GM23338 (cell line): ENCODE data around the gene TRIM14. TPM values are rescaled to one million over a fixed set of nuclear protein-coding genes. Genes with fewer than 3 reads are reported as not detected.

Experiments used
- ATAC-seq: fragments of 200-7000 bp; cut with Tn5 transposase; 3 replicates; pipeline ENCODE4 v1.9.1; 2020
- DNase-seq: peaks from one replicate; pipeline ENCODE4 v3.0.0-alpha.2; 2015; ENCODE audit warnings: low spot score
- H2AFZ ChIP-seq: fragments of 200-600 bp; sonication (generic); 2 replicates; pipeline ENCODE4 v1.8.0; 2016; ENCODE audit warnings: antibody characterized with exemption, mild to moderate bottlenecking, moderate library complexity
- H3F3A ChIP-seq: fragments of 200-600 bp; sonication (generic); replicated peaks from 2 replicates; pipeline ENCODE4 v1.8.0; 2017; ENCODE audit warnings: antibody characterized with exemption, mixed run types, low read depth
- H3K27ac ChIP-seq: fragments of 200-600 bp; sonication (generic); 2 replicates; pipeline ENCODE4 v1.6.1; 2016; ENCODE audit warnings: low read depth
- H3K27me3 ChIP-seq: fragments of 200-600 bp; sonication (generic); 2 replicates; pipeline ENCODE4 v1.8.0; 2016; ENCODE audit warnings: mild to moderate bottlenecking, mixed run types, moderate library complexity; ENCODE audit not compliant: insufficient read depth
- H3K36me3 ChIP-seq: fragments of 200-600 bp; sonication (generic); 2 replicates; pipeline ENCODE4 v1.8.0; 2016; ENCODE audit warnings: mild to moderate bottlenecking; ENCODE audit not compliant: insufficient read depth
- H3K4me1 ChIP-seq: fragments of 200-600 bp; sonication (generic); 2 replicates; pipeline ENCODE4 v1.8.0; 2016; ENCODE audit warnings: mild to moderate bottlenecking, moderate library complexity; ENCODE audit not compliant: insufficient read depth
- H3K4me2 ChIP-seq: fragments of 200-600 bp; sonication (generic); 2 replicates; pipeline ENCODE4 v1.7.1; 2017; ENCODE audit warnings: mixed run types
- H3K4me3 ChIP-seq: fragments of 200-600 bp; sonication (generic); 2 replicates; pipeline ENCODE4 v1.6.1; 2016; ENCODE audit warnings: mixed run types
- H3K79me2 ChIP-seq: fragments of 200-600 bp; sonication (generic); replicated peaks from 2 replicates; pipeline ENCODE4 v1.8.0; 2017; ENCODE audit warnings: mild to moderate bottlenecking; ENCODE audit not compliant: insufficient read depth
- H3K9me2 ChIP-seq: fragments of 200-600 bp; sonication (generic); 2 replicates; pipeline ENCODE4 v1.8.0; 2017; ENCODE audit not compliant: insufficient read depth
- H4K20me1 ChIP-seq: fragments of 200-600 bp; sonication (generic); replicated peaks from 2 replicates; pipeline ENCODE4 v1.8.0; 2017; ENCODE audit warnings: mild to moderate bottlenecking; ENCODE audit not compliant: insufficient read depth
- H3K27ac Mint-ChIP-seq: 2 replicates; pipeline ENCODE4 v1.8.0; 2020; ENCODE audit warnings: inconsistent platforms, mild to moderate bottlenecking, moderate library complexity, mixed read lengths
- H3K27me3 Mint-ChIP-seq: 3 replicates; pipeline ENCODE4 v1.8.0; 2022; ENCODE audit warnings: low read depth, mild to moderate bottlenecking, moderate library complexity, mixed read lengths, inconsistent platforms; ENCODE audit not compliant: insufficient read depth, poor library complexity
- H3K36me3 Mint-ChIP-seq: 3 replicates; pipeline ENCODE4 v1.8.0; 2021; ENCODE audit warnings: low read depth, mild to moderate bottlenecking, inconsistent platforms, moderate library complexity, mixed read lengths
- H3K4me1 Mint-ChIP-seq: 3 replicates; pipeline ENCODE4 v1.8.0; 2020; ENCODE audit warnings: mild to moderate bottlenecking, inconsistent platforms, mixed read lengths
- H3K4me3 Mint-ChIP-seq: 3 replicates; pipeline ENCODE4 v1.8.0; 2021; ENCODE audit warnings: moderate library complexity, mild to moderate bottlenecking, inconsistent platforms, mixed read lengths
- H3K9me3 Mint-ChIP-seq: 3 replicates; pipeline ENCODE4 v1.8.0; 2020; ENCODE audit warnings: moderate library complexity, mild to moderate bottlenecking, inconsistent platforms, mixed read lengths
- CTCF ChIP-seq, 2 experiments: fragments of 200-600 bp in 1 of 2; sonication (generic) in 1 of 2; conservative IDR thresholded peaks; 2 replicates each; pipeline versions ENCODE4 v1.5.1 to v1.6.1; 2016 to 2017; ENCODE audit warnings: antibody characterized with exemption in 2 of 2, low read depth in 2 of 2, mild to moderate bottlenecking in 2 of 2, moderate library complexity in 1 of 2
- ETS1 ChIP-seq: IDR thresholded peaks from 2 replicates; pipeline ENCODE4 v1.6.1; 2016; ENCODE audit warnings: antibody characterized with exemption
- EZH2 ChIP-seq: fragments of 200-600 bp; sonication (generic); IDR thresholded peaks from one replicate; pipeline ENCODE4 v1.8.0; 2017; ENCODE audit warnings: antibody characterized with exemption, mild to moderate bottlenecking, low read depth; ENCODE audit not compliant: unreplicated experiment
- JUNB ChIP-seq: IDR thresholded peaks from one replicate; pipeline ENCODE4 v1.6.1; 2016; ENCODE audit warnings: antibody characterized with exemption; ENCODE audit not compliant: unreplicated experiment
- POLR2AphosphoS5 ChIP-seq: IDR thresholded peaks from 2 replicates; pipeline ENCODE4 v1.6.1; 2016; ENCODE audit warnings: antibody characterized with exemption, low read depth
- REST ChIP-seq: IDR thresholded peaks from one replicate; pipeline ENCODE4 v1.6.1; 2018; ENCODE audit warnings: antibody characterized with exemption; ENCODE audit not compliant: unreplicated experiment
- STAT1 ChIP-seq: IDR thresholded peaks from one replicate; pipeline ENCODE4 v1.6.1; 2016; ENCODE audit warnings: antibody characterized with exemption; ENCODE audit not compliant: unreplicated experiment
- ZNF114 ChIP-seq: fragments of 250-450 bp; sonication (Bioruptor Pico); IDR thresholded peaks from 2 replicates; pipeline ENCODE4 v1.5.0; 2020; ENCODE audit warnings: mild to moderate bottlenecking, moderate library complexity
- ZNF331 ChIP-seq: fragments of 250-450 bp; sonication (Bioruptor Pico); IDR thresholded peaks from 2 replicates; pipeline ENCODE4 v1.5.0; 2020; ENCODE audit warnings: low read depth, mild to moderate bottlenecking, moderate library complexity
- polyA plus RNA-seq: library from polyadenylated mRNA; unstranded; fragments of >200 nt; fragmentation: Nextera tagmentation; extraction: Ambion mirVana; gene quantifications from 2 replicates; pipeline ENCODE4 v1.2.1, GENCODE V29; 2016
- total RNA-seq: library from RNA; depleted of rRNA; stranded (reverse); fragments of >200 nt; shearing (Covaris generic); gene quantifications from 2 replicates; pipeline ENCODE4 v1.2.3, GENCODE V29; 2014

Gene TRIM14
- total and polyA plus RNA-seq, 2 experiments from 2014 or later: 17.2 to 25.3 TPM

- 0 out of 2 replicates have a peak overlapping the region, but pooled peaks have one; percentile 75 for H3K27ac ChIP-seq
- no peak overlapping the region; the same call in 2 of the 3 replicates for H3K4me3 Mint-ChIP-seq
- H3F3A ChIP-seq: 0 out of 2 replicates have a peak, but pooled peaks cover 9% of the 10 kb centered on the region
- peaks cover 34% of the 10 kb centered on the region for H3K4me1 Mint-ChIP-seq
- no peaks in the 10 kb centered on the region for H3K9me2 ChIP-seq
- TF ChIP-seq POLR2AphosphoS5 (0 out of 2 replicates have a peak, but pooled peaks have one; percentile 25), JUNB (no peak)
- H3K27me3 Mint-ChIP-seq: peaks cover 18% of the 10 kb centered on the region
- no peaks in the 10 kb centered on the region for H3K79me2 ChIP-seq
- H2AFZ ChIP-seq: no peak overlapping the region
- H3K4me1 ChIP-seq: peaks cover 22% of the 10 kb centered on the region
- peaks cover 14% of the 10 kb centered on the region for H3K36me3 ChIP-seq
- H3K36me3 Mint-ChIP-seq: peaks cover 38% of the 10 kb centered on the region
- peak overlapping the region; percentile 69; the same call in 1 of the 2 replicates for H3K4me2 ChIP-seq
- H3K27ac Mint-ChIP-seq: 0 out of 2 replicates have a peak overlapping the region, but pooled peaks have one; percentile 8
- no peaks in the 10 kb centered on the region; the same call in 1 of the 2 replicates for H4K20me1 ChIP-seq
- DNase-seq: peak; percentile 83
- no peak overlapping the region for H3K4me3 ChIP-seq
- H3K27me3 ChIP-seq: peaks cover 18% of the 10 kb centered on the region; the same call in 1 of the 2 replicates
- H3K9me3 Mint-ChIP-seq: peaks cover 6% of the 10 kb centered on the region; the same call in 2 of the 3 replicates
- ATAC-seq: peak; percentile 19
Observed at GRCh38 chr9:98085944-98086343, 33.1 kb downstream of the TRIM14 start.

GRCh38 chr9:98085058-98085457 is 34.0 kb downstream of the TRIM14 start:
- Histone ChIP-seq H3K9me2 (no peaks in the 10 kb centered on the region), H3K4me1 (peaks cover 18% of the 10 kb centered on the region), H3K79me2 (no peaks in the 10 kb centered on the region), H3K36me3 (peaks cover 14% of the 10 kb centered on the region), H3K4me3 (no peak overlapping the region), H4K20me1 (no peaks in the 10 kb centered on the region; the same call in 1 of the 2 replicates), H3K27ac (no peak overlapping the region), H3K4me2 (no peak overlapping the region), H2AFZ (no peak overlapping the region), H3F3A (0 out of 2 replicates have a peak, but pooled peaks cover 9% of the 10 kb centered on the region), H3K27me3 (peaks cover 18% of the 10 kb centered on the region; the same call in 1 of the 2 replicates)
- H3K4me3 Mint-ChIP-seq: no peak overlapping the region
- DNase-seq: no peak
- no peak for ATAC-seq
- peaks cover 6% of the 10 kb centered on the region; the same call in 2 of the 3 replicates for H3K9me3 Mint-ChIP-seq
- H3K27ac Mint-ChIP-seq: no peak overlapping the region
- peaks cover 27% of the 10 kb centered on the region for H3K4me1 Mint-ChIP-seq
- peaks cover 12% of the 10 kb centered on the region for H3K27me3 Mint-ChIP-seq
- peaks cover 38% of the 10 kb centered on the region for H3K36me3 Mint-ChIP-seq
- TF ChIP-seq EZH2: no peak
- no peak for TF ChIP-seq STAT1
- no peak for TF ChIP-seq REST
- TF ChIP-seq CTCF (conservative IDR thresholded peaks at IDR 0.05; ENCODE audit: low read depth in 2 of 2): no peak
- TF ChIP-seq ZNF114 (CRISPR knock-in tag): no peak
- no peak for TF ChIP-seq ETS1
- TF ChIP-seq ZNF331 (CRISPR knock-in tag): no peak
